LNCAP (cell line): ENCODE measurements around the gene F2RL3.

ENCODE experiments used
- CTCF ChIP-seq: fragments of 450-650 bp; IDR thresholded peaks from 2 replicates; pipeline ENCODE4 v1.5.1; 2017; ENCODE audit warnings: mild to moderate bottlenecking

Gene F2RL3

GRCh38 chr19:16892868-16893685, 4.3 kb downstream of the F2RL3 start:
- TF ChIP-seq CTCF: no peak

GRCh38 chr19:16893686-16893989, 4.8 kb downstream of the F2RL3 start:
- no peak for TF ChIP-seq CTCF

- no peak for TF ChIP-seq CTCF
These were observed 5.3 kb downstream of the F2RL3 start for GRCh38 chr19:16894080-16894479.

- no peak for TF ChIP-seq CTCF
These were observed 6.8 kb downstream of the F2RL3 start for GRCh38 chr19:16895467-16896145.

GRCh38 chr19:16896146-16897028, 7.6 kb downstream of the F2RL3 start:
- TF ChIP-seq CTCF: no peak

GRCh38 chr19:16897029-16897855, 8.4 kb downstream of the F2RL3 start:
- TF ChIP-seq CTCF: no peak

- TF ChIP-seq CTCF: no peak
These were observed 9.0 kb downstream of the F2RL3 start for GRCh38 chr19:16897856-16898161.
